ENCODE measurements around the gene RC3H2. TPM values are rescaled to one million over a fixed set of nuclear protein-coding genes. Genes with fewer than 3 reads are reported as not detected.

Gene RC3H2
- total and polyA plus RNA-seq, 10 of the 15 experiments (the other 5 are each of a cell fraction or from before 2014, with no cell fraction given) = 7.2 to 25.5 (median 16.1) TPM

- no peaks in the 10 kb centered on the region for H3K9me3 ChIP-seq (replicated peaks; ENCODE audit: control insufficient read depth, insufficient read depth, low read length)
- DNase-seq (ENCODE audit: low read depth, low spot score) (no peak), FAIRE-seq (no peak), ATAC-seq (no peak)
- H3K36me3 ChIP-seq (ENCODE audit: control insufficient read depth in 2 of 2, insufficient read depth in 2 of 2, low read length in 1 of 2) = peaks cover 11 to 25% of the 10 kb centered on the region in 2 experiments
- SMC1A ChIA-PET (ENCODE audit: uncharacterized antibody, unreplicated experiment) = interaction anchor here (1.0 to 1.2 kb wide), 3 partner anchors 9 to 721 kb away, joined by 3 to 4 read pairs (median 3); no protein-coding TSS in a partner anchor
- H3K4me1 ChIP-seq (ENCODE audit: control insufficient read depth, insufficient read depth, low read length) = no peaks in the 10 kb centered on the region
- H3K27me3 ChIP-seq (replicated peaks in 1 of 2; ENCODE audit: control insufficient read depth in 2 of 2, insufficient read depth in 2 of 2, low read length in 1 of 2) = no peaks in the 10 kb centered on the region
- H4K20me1 ChIP-seq (ENCODE audit: control insufficient read depth, insufficient read depth) = no peaks in the 10 kb centered on the region; the same call in 1 of the 2 replicates
- H2AFZ ChIP-seq (ENCODE audit: control insufficient read depth, low read depth, low read length) = no peak overlapping the region
- BruUV-seq (replicated peaks) = no TSS peak
- RAD21 ChIA-PET (ENCODE audit: unreplicated experiment) = interaction anchor here (1.2 kb wide), 1 partner anchor 12 kb away, joined by 3 read pairs; no protein-coding TSS in a partner anchor
- CTCF ChIA-PET = interaction anchor here (0.9 to 1.5 kb wide), 3 partner anchors 9 to 721 kb away, joined by 3 to 7 read pairs (median 5); no protein-coding TSS in a partner anchor
- intact Hi-C loops (cut with micrococcal nuclease; ENCODE audit: unreplicated experiment) = no loop called here
- no peak overlapping the region for H3K4me3 ChIP-seq
- POLR2A ChIA-PET = no interaction called here
- no peak overlapping the region for H3K9ac ChIP-seq (ENCODE audit: control insufficient read depth, insufficient read depth, low read length)
- 100% methylated on average over 11 of the region's 11 CpGs for WGBS (ENCODE audit: insufficient coverage, insufficient replicate concordance, low lambda C conversion rate, missing lambda C conversion rate)
- in situ Hi-C loops (cut with MboI) = no loop called here
- H3K27ac ChIP-seq (ENCODE audit: control insufficient read depth, insufficient read depth) = no peak overlapping the region
- TF ChIP-seq MEF2B (IDR thresholded peaks at IDR 0.05; ENCODE audit: partially characterized antibody, poor library complexity, severe bottlenecking) = no peak
- TF ChIP-seq RB1 (IDR thresholded peaks at IDR 0.05; ENCODE audit: borderline replicate concordance) = no peak
- TF ChIP-seq, protein P1, sequence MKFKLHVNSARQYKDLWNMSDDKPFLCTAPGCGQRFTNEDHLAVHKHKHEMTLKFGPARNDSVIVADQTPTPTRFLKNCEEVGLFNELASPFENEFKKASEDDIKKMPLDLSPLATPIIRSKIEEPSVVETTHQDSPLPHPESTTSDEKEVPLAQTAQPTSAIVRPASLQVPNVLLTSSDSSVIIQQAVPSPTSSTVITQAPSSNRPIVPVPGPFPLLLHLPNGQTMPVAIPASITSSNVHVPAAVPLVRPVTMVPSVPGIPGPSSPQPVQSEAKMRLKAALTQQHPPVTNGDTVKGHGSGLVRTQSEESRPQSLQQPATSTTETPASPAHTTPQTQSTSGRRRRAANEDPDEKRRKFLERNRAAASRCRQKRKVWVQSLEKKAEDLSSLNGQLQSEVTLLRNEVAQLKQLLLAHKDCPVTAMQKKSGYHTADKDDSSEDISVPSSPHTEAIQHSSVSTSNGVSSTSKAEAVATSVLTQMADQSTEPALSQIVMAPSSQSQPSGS (IDR thresholded peaks at IDR 0.05; ENCODE audit: low read length) = no peak
- TF ChIP-seq SMAD1 (IDR thresholded peaks at IDR 0.05; ENCODE audit: low read depth, partially characterized antibody) = no peak
- TF ChIP-seq CTCF (IDR thresholded peaks at IDR 0.05 in 2 of 3, conservative IDR thresholded peaks at IDR 0.05 in 1 of 3; ENCODE audit: control insufficient read depth in 2 of 3, extremely low read depth in 1 of 3, insufficient read depth in 1 of 3, low read depth in 3 of 3, low read length in 3 of 3) = no peak
- TF ChIP-seq, protein P2, sequence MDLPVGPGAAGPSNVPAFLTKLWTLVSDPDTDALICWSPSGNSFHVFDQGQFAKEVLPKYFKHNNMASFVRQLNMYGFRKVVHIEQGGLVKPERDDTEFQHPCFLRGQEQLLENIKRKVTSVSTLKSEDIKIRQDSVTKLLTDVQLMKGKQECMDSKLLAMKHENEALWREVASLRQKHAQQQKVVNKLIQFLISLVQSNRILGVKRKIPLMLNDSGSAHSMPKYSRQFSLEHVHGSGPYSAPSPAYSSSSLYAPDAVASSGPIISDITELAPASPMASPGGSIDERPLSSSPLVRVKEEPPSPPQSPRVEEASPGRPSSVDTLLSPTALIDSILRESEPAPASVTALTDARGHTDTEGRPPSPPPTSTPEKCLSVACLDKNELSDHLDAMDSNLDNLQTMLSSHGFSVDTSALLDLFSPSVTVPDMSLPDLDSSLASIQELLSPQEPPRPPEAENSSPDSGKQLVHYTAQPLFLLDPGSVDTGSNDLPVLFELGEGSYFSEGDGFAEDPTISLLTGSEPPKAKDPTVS (IDR thresholded peaks at IDR 0.05; ENCODE audit: low read depth, low read length) = no peak
- TF ChIP-seq HDAC6 (IDR thresholded peaks at IDR 0.05; ENCODE audit: unreplicated experiment) = no peak
- TF ChIP-seq BACH1 (IDR thresholded peaks at IDR 0.05; ENCODE audit: borderline replicate concordance) = no peak
- TF ChIP-seq FOXK2 (IDR thresholded peaks at IDR 0.05) = no peak
- TF ChIP-seq SP1 (IDR thresholded peaks at IDR 0.05; ENCODE audit: low read depth, low read length) = no peak
- TF ChIP-seq KAT2A (conservative IDR thresholded peaks at IDR 0.05; ENCODE audit: control insufficient read depth, low read depth, low read length) = no peak
- no peak for TF ChIP-seq BMI1 (IDR thresholded peaks at IDR 0.05; ENCODE audit: borderline replicate concordance)
- TF ChIP-seq, protein P3, sequence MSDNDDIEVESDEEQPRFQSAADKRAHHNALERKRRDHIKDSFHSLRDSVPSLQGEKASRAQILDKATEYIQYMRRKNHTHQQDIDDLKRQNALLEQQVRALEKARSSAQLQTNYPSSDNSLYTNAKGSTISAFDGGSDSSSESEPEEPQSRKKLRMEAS (IDR thresholded peaks at IDR 0.05; ENCODE audit: low read depth, low read length) = no peak
- TF ChIP-seq SMC3 (IDR thresholded peaks at IDR 0.05; ENCODE audit: borderline replicate concordance, low read length) = no peak
- TF ChIP-seq MTA2 (IDR thresholded peaks at IDR 0.05; ENCODE audit: low read depth) = no peak
- TF ChIP-seq, protein P4, sequence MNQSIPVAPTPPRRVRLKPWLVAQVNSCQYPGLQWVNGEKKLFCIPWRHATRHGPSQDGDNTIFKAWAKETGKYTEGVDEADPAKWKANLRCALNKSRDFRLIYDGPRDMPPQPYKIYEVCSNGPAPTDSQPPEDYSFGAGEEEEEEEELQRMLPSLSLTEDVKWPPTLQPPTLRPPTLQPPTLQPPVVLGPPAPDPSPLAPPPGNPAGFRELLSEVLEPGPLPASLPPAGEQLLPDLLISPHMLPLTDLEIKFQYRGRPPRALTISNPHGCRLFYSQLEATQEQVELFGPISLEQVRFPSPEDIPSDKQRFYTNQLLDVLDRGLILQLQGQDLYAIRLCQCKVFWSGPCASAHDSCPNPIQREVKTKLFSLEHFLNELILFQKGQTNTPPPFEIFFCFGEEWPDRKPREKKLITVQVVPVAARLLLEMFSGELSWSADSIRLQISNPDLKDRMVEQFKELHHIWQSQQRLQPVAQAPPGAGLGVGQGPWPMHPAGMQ (IDR thresholded peaks at IDR 0.05; ENCODE audit: borderline replicate concordance) = no peak
- TF ChIP-seq STAT1 (conservative IDR thresholded peaks at IDR 0.05) = no peak
- no peak for TF ChIP-seq RFX5 (IDR thresholded peaks at IDR 0.05; ENCODE audit: low read depth, low read length)
- H3K4me2 ChIP-seq (ENCODE audit: control insufficient read depth, insufficient read depth) = no peak overlapping the region
- H3K79me2 ChIP-seq (ENCODE audit: control insufficient read depth, insufficient read depth, low read length) = peaks cover 2% of the 10 kb centered on the region
Observed at GRCh38 chr9:122820490-122820845, 84.7 kb downstream of the RC3H2 start.
